ENCODE measurements around the gene PKP1. TPM values are rescaled to one million over a fixed set of nuclear protein-coding genes. Genes with fewer than 3 reads are reported as not detected.

PKP1 gene
- total and polyA plus RNA-seq, 8 donors: 0.17 to 2.8 (median 0.20) TPM

- no peak overlapping the region for H3K4me3 ChIP-seq
- ATAC-seq (no peak), DNase-seq (no peak)
- H3K9me3 ChIP-seq: no peaks in the 10 kb centered on the region
- H3K27me3 ChIP-seq: peaks cover 0 to 9% of the 10 kb centered on the region in 2 donors
- H3K4me1 ChIP-seq: no peaks in the 10 kb centered on the region
- intact Hi-C loops (cut with DNase I): no loop called here
- H3K36me3 ChIP-seq: no peaks in the 10 kb centered on the region
- TF ChIP-seq CTCF (IDR thresholded peaks at IDR 0.05): no peak
- no peak overlapping the region for H3K27ac ChIP-seq
Observed at GRCh38 chr1:201269281-201269680, 14.0 kb upstream of the PKP1 start.

- no peaks in the 10 kb centered on the region for H3K9me3 ChIP-seq
- peaks cover 0 to 9% of the 10 kb centered on the region in 2 donors for H3K27me3 ChIP-seq
- intact Hi-C loops (cut with DNase I): no loop called here
- H3K4me3 ChIP-seq: no peak overlapping the region
- ATAC-seq (no peak), DNase-seq (no peak)
- H3K27ac ChIP-seq: no peak overlapping the region
- no peak for TF ChIP-seq CTCF (IDR thresholded peaks at IDR 0.05)
- no peaks in the 10 kb centered on the region for H3K4me1 ChIP-seq
- H3K36me3 ChIP-seq: no peaks in the 10 kb centered on the region
Observed at GRCh38 chr1:201269900-201270410, 13.4 kb upstream of the PKP1 start.

- Histone ChIP-seq H3K9me3 (no peaks in the 10 kb centered on the region), H3K27me3 (peaks cover 0 to 9% of the 10 kb centered on the region in 2 donors), H3K4me1 (no peaks in the 10 kb centered on the region), H3K36me3 (no peaks in the 10 kb centered on the region), H3K4me3 (no peak overlapping the region), H3K27ac (no peak overlapping the region)
- TF ChIP-seq CTCF (IDR thresholded peaks at IDR 0.05): no peak
- no peak for ATAC-seq
- DNase-seq: no peak
- intact Hi-C loops (cut with DNase I): no loop called here
Observed at GRCh38 chr1:201270616-201271390, 12.5 kb upstream of the PKP1 start.

- Histone ChIP-seq H3K4me1 (no peaks in the 10 kb centered on the region), H3K9me3 (no peaks in the 10 kb centered on the region), H3K36me3 (no peaks in the 10 kb centered on the region), H3K4me3 (no peak overlapping the region), H3K27me3 (peaks cover 0 to 9% of the 10 kb centered on the region in 2 donors), H3K27ac (no peak overlapping the region)
- no peak for TF ChIP-seq CTCF (IDR thresholded peaks at IDR 0.05)
- no peak for DNase-seq
- ATAC-seq: no peak
- intact Hi-C loops (cut with DNase I): no loop called here
Observed at GRCh38 chr1:201272799-201273198, 10.5 kb upstream of the PKP1 start.

- intact Hi-C loops (cut with DNase I): no loop called here
Observed at GRCh38 chr1:201274616-201275252, 8.6 kb upstream of the PKP1 start.

More at GRCh38 chr1:201274616-201275252, 8.6 kb upstream of the PKP1 start:
- no peaks in the 10 kb centered on the region for H3K4me1 ChIP-seq
- H3K9me3 ChIP-seq: no peaks in the 10 kb centered on the region
- DNase-seq: no peak
- H3K27me3 ChIP-seq: peaks cover 0 to 5% of the 10 kb centered on the region in 2 donors
- no peak overlapping the region for H3K4me3 ChIP-seq
- TF ChIP-seq CTCF (IDR thresholded peaks at IDR 0.05): no peak
- no peaks in the 10 kb centered on the region for H3K36me3 ChIP-seq
- ATAC-seq: no peak
- H3K27ac ChIP-seq: no peak overlapping the region

Data from left lung (tissue), 10 donors.